HG03025 (cell line): ENCODE results near the gene ACADVL.
"Not testable (repeated sequence)": the region's sequence is repeated elsewhere in the genome, so short reads cannot be mapped to it uniquely, and the experiment has no call there.

Source experiments
- ATAC-seq: cut with Tn5 transposase; IDR thresholded peaks from one replicate; pipeline ENCODE4 v1.9.1; 2021; ENCODE audit warnings: mild to moderate bottlenecking, moderate library complexity; ENCODE audit not compliant: unreplicated experiment, low FRiP score

Gene ACADVL

GRCh38 chr17:7233701-7234082 is 14.0 kb downstream of the ACADVL start:
- no peak for ATAC-seq

- ATAC-seq = peak; percentile 42
Measured at GRCh38 chr17:7234083-7234951, 14.6 kb downstream of the ACADVL start, which contains the start of gene DVL2. Gene DVL2, minus strand, starts transcription at chr17:7234517. Its CDS starts 255 bp downstream, at chr17:7234262.

GRCh38 chr17:7235693-7236665 is 16.2 kb downstream of the ACADVL start:
- no peak for ATAC-seq

- ATAC-seq = no peak
Measured at GRCh38 chr17:7236808-7237207, 17.1 kb downstream of the ACADVL start.

GRCh38 chr17:7237266-7237760 is 17.6 kb downstream of the ACADVL start:
- ATAC-seq = no peak

GRCh38 chr17:7237761-7238419 is 18.2 kb downstream of the ACADVL start:
- no peak for ATAC-seq

- no peak for ATAC-seq
Measured at GRCh38 chr17:7238420-7239090, 18.8 kb downstream of the ACADVL start.

- ATAC-seq = peak; percentile 50
Measured at GRCh38 chr17:7239091-7240027, 19.6 kb downstream of the ACADVL start, which contains the start of gene PHF23. Gene PHF23, minus strand, starts transcription at chr17:7239457. Its CDS starts 178 bp downstream, at chr17:7239279.

- ATAC-seq = no peak
Measured at GRCh38 chr17:7240375-7240774, 20.6 kb downstream of the ACADVL start.

GRCh38 chr17:7241090-7241733 is 21.5 kb downstream of the ACADVL start:
- ATAC-seq = no peak

- ATAC-seq = peak; percentile 27
Measured at GRCh38 chr17:7241783-7242716, 22.3 kb downstream of the ACADVL start, which contains the start of gene GABARAP. Gene GABARAP, minus strand, starts transcription at chr17:7242449. Its CDS starts 119 bp downstream, at chr17:7242330.

GRCh38 chr17:7242717-7243452 is 23.1 kb downstream of the ACADVL start:
- ATAC-seq = peak; percentile 40

GRCh38 chr17:7243453-7243729 is 23.7 kb downstream of the ACADVL start:
- ATAC-seq = no peak

- not testable (repeated sequence) for ATAC-seq
Measured at GRCh38 chr17:7243838-7244237, 24.1 kb downstream of the ACADVL start.

- ATAC-seq = no peak
Measured at GRCh38 chr17:7246779-7247178, 27.0 kb downstream of the ACADVL start.

GRCh38 chr17:7248796-7249195 is 29.1 kb downstream of the ACADVL start:
- ATAC-seq = no peak

- no peak for ATAC-seq
Measured at GRCh38 chr17:7249214-7249613, 29.5 kb downstream of the ACADVL start.
